HCT116 (cell line): ENCODE data around the gene COA8. TPM values are rescaled to one million over a fixed set of nuclear protein-coding genes. Genes with fewer than 3 reads are reported as not detected.

ENCODE experiments used
- ATAC-seq: fragments of 200-7000 bp; cut with Tn5 transposase; 2 replicates; pipeline ENCODE4 v1.9.1; 2020; ENCODE audit warnings: mild to moderate bottlenecking, moderate library complexity
- BruUV-seq: library from RNA; stranded (reverse); fragments of 400-500 nt; replicated peaks from 2 replicates; lab custom pipeline; 2021; lab: Mats Ljungman, UMichigan
- CTCF ChIA-PET: fragments of 300-600 bp; sonication (Branson Sonifier 250); formaldehyde crosslinking; loops from one replicate; lab custom pipeline; 2021; ENCODE audit warnings: antibody characterized with exemption; lab: Charles Lee
- POLR2A ChIA-PET: fragments of 300-600, 350-600 bp; sonication (Branson Sonifier 250); formaldehyde crosslinking; loops from one replicate; lab custom pipeline; 2021; ENCODE audit warnings: antibody characterized with exemption; lab: Charles Lee
- RAD21 ChIA-PET, 2 experiments: fragments of 300-600 bp; sonication (Branson Sonifier 250); formaldehyde crosslinking; loops; one replicate each; lab custom pipeline; 2023; ENCODE audit warnings: low total read pairs in 2 of 2; ENCODE audit not compliant: uncharacterized antibody in 2 of 2, unreplicated experiment in 2 of 2, low non-redundant PET in 1 of 2; lab: Charles Lee
- DNase-seq: peaks from one replicate; pipeline ENCODE4 v3.0.0-alpha.2; 2010; ENCODE audit warnings: low read depth, low spot score
- H2AFZ ChIP-seq: fragments of 200-600 bp; shearing (Covaris generic), sonication (generic); 2 replicates; pipeline ENCODE4 v1.6.1; 2017; ENCODE audit warnings: low read depth, mixed run types, mixed read lengths, antibody characterized with exemption, low read length; ENCODE audit not compliant: poor library complexity, severe bottlenecking
- H3K27ac ChIP-seq: 2 replicates; pipeline ENCODE4 v1.5.1; 2012; ENCODE audit warnings: low read depth, low read length
- H3K27me3 ChIP-seq: fragments of 200-600 bp; sonication (generic); 2 replicates; pipeline ENCODE4 v1.6.1; 2016; ENCODE audit warnings: mixed run types, low read length, mixed read lengths; ENCODE audit not compliant: insufficient read depth
- H3K36me3 ChIP-seq, 2 experiments: fragments of 200-500 bp in 1 of 2; fragments of 200-600 bp in 1 of 2; sonication (Bioruptor generic) in 1 of 2; sonication (generic) in 1 of 2; 2 replicates each; pipeline versions ENCODE4 v1.5.1 to v1.6.1; 2014 to 2016; ENCODE audit warnings: low read length in 2 of 2, inconsistent platforms in 1 of 2, mixed read lengths in 1 of 2, mixed run types in 1 of 2; ENCODE audit not compliant: insufficient read depth in 2 of 2, control insufficient read depth in 1 of 2
- H3K4me1 ChIP-seq, 2 experiments: fragments of 200-600 bp in 1 of 2; sonication (generic) in 1 of 2; 2 replicates each; pipeline versions ENCODE4 v1.5.1 to v1.6.1; 2012 to 2017; ENCODE audit warnings: low read length in 2 of 2, inconsistent platforms in 1 of 2, mild to moderate bottlenecking in 1 of 2, mixed read lengths in 1 of 2, mixed run types in 1 of 2, moderate library complexity in 1 of 2; ENCODE audit not compliant: insufficient read depth in 2 of 2, control insufficient read depth in 1 of 2
- H3K4me2 ChIP-seq: fragments of 200-600 bp; sonication (generic); 2 replicates; pipeline ENCODE4 v1.6.1; 2017; ENCODE audit warnings: mixed run types, low read length, mixed read lengths
- H3K4me3 ChIP-seq, 2 experiments: fragments of 200-600 bp in 1 of 2; sonication (generic) in 1 of 2; replicated peaks in 1 of 2; 2 replicates each; pipeline ENCODE4 v1.5.1; 2011 to 2016; ENCODE audit warnings: low read length in 2 of 2, control low read depth in 1 of 2, low read depth in 1 of 2, mild to moderate bottlenecking in 1 of 2, mixed read lengths in 1 of 2, mixed run types in 1 of 2
- H3K79me2 ChIP-seq: fragments of 200-600 bp; sonication (generic); 2 replicates; pipeline ENCODE4 v1.6.1; 2017; ENCODE audit warnings: mild to moderate bottlenecking, mixed run types, low read length, moderate library complexity, mixed read lengths; ENCODE audit not compliant: insufficient read depth
- H3K9ac ChIP-seq: fragments of 200-600 bp; sonication (generic); 2 replicates; pipeline ENCODE4 v1.6.1; 2016; ENCODE audit warnings: low read length, mixed read lengths
- H3K9me2 ChIP-seq: fragments of 200-600 bp; sonication (generic), shearing (Covaris generic); 2 replicates; pipeline ENCODE4 v1.6.1; 2017; ENCODE audit warnings: mixed run types, mild to moderate bottlenecking, moderate library complexity; ENCODE audit not compliant: insufficient read depth
- H3K9me3 ChIP-seq, 2 experiments: fragments of 200-500 bp in 1 of 2; fragments of 200-600 bp in 1 of 2; sonication (Bioruptor generic) in 1 of 2; sonication (generic) in 1 of 2; 2 replicates each; pipeline ENCODE4 v1.6.1; 2014 to 2017; ENCODE audit warnings: low read length in 2 of 2, mixed read lengths in 2 of 2, inconsistent platforms in 1 of 2, low read depth in 1 of 2, mild to moderate bottlenecking in 1 of 2, mixed run types in 1 of 2, moderate library complexity in 1 of 2; ENCODE audit not compliant: control insufficient read depth in 1 of 2, insufficient read depth in 1 of 2
- H4K20me1 ChIP-seq: fragments of 200-600 bp; sonication (generic), shearing (Covaris generic); 2 replicates; pipeline ENCODE4 v1.6.1; 2017; ENCODE audit warnings: mixed run types, mild to moderate bottlenecking, moderate library complexity; ENCODE audit not compliant: insufficient read depth
- CBX3 ChIP-seq: IDR thresholded peaks from 2 replicates; pipeline ENCODE4 v1.6.1; 2012; ENCODE audit warnings: low read depth
- CEBPB ChIP-seq: IDR thresholded peaks from 2 replicates; pipeline ENCODE4 v1.6.1; 2012; ENCODE audit warnings: low read depth
- CTCF ChIP-seq, 3 experiments: fragments of 200-600 bp in 1 of 3; sonication (generic) in 1 of 3; IDR thresholded peaks in 2 of 3; conservative IDR thresholded peaks in 1 of 3; 2 replicates each; pipeline ENCODE4 v1.5.1; 2012 to 2017; ENCODE audit warnings: low read depth in 2 of 3, low read length in 2 of 3, antibody characterized with exemption in 1 of 3, borderline replicate concordance in 1 of 3, control low read depth in 1 of 3, mild to moderate bottlenecking in 1 of 3, mixed read lengths in 1 of 3, mixed run types in 1 of 3, moderate library complexity in 1 of 3; ENCODE audit not compliant: insufficient read depth in 1 of 3
- EGR1 ChIP-seq: IDR thresholded peaks from 2 replicates; pipeline ENCODE4 v1.6.1; 2012; ENCODE audit warnings: low read depth
- ELF1 ChIP-seq: IDR thresholded peaks from 2 replicates; pipeline ENCODE4 v1.6.1; 2012; ENCODE audit warnings: low read depth, borderline replicate concordance
- EZH2 ChIP-seq: fragments of 200-600 bp; sonication (generic); IDR thresholded peaks from 2 replicates; pipeline ENCODE4 v1.6.1; 2017; ENCODE audit warnings: antibody characterized with exemption, mixed run types
- EZH2phosphoT487 ChIP-seq: fragments of 200-600 bp; IDR thresholded peaks from 2 replicates; pipeline ENCODE4 v1.6.1; 2018; ENCODE audit warnings: antibody characterized with exemption, borderline replicate concordance
- FOSL1 ChIP-seq: IDR thresholded peaks from 2 replicates; pipeline ENCODE4 v1.6.1; 2012; ENCODE audit warnings: low read depth
- JUND ChIP-seq: IDR thresholded peaks from 2 replicates; pipeline ENCODE4 v1.6.1; 2012
- MAX ChIP-seq: IDR thresholded peaks from 2 replicates; pipeline ENCODE4 v1.6.1; 2012
- POLR2A ChIP-seq: IDR thresholded peaks from 2 replicates; pipeline ENCODE4 v1.7.0; 2011; ENCODE audit warnings: borderline replicate concordance; ENCODE audit not compliant: insufficient read depth, insufficient read length; ENCODE audit errors: extremely low read depth
- POLR2AphosphoS5 ChIP-seq: IDR thresholded peaks from 2 replicates; pipeline ENCODE4 v1.6.1; 2011; ENCODE audit warnings: mild to moderate bottlenecking, low read depth, low read length, moderate library complexity
- SRF ChIP-seq: IDR thresholded peaks from 2 replicates; pipeline ENCODE4 v1.6.1; 2012; ENCODE audit warnings: low read depth
- YY1 ChIP-seq: IDR thresholded peaks from 2 replicates; pipeline ENCODE4 v1.6.1; 2011; ENCODE audit warnings: low read length, low read depth, moderate library complexity, mild to moderate bottlenecking; ENCODE audit not compliant: insufficient replicate concordance; ENCODE audit errors: extremely low read depth
- ZFX ChIP-seq: fragments of 450-650 bp; IDR thresholded peaks from 2 replicates; pipeline ENCODE4 v1.6.1; 2017
- intact Hi-C: fragments of 100-400 bp; cut with micrococcal nuclease; formaldehyde crosslinking; loops from 2 replicates; pipeline ENCODE4 v1.10.0; 2022
- total RNA-seq: library from RNA; stranded (reverse); gene quantifications from one replicate; pipeline ENCODE4 v1.2.1, GENCODE V29; 2021; ENCODE audit not compliant: unreplicated experiment
- TF ChIP-seq, protein P1 (sequence below): IDR thresholded peaks from 2 replicates; pipeline ENCODE4 v1.6.1; 2012
- TF ChIP-seq, protein P2 (sequence below): IDR thresholded peaks from 2 replicates; pipeline ENCODE4 v1.6.1; 2011; ENCODE audit warnings: mild to moderate bottlenecking, low read length, moderate library complexity; ENCODE audit not compliant: insufficient replicate concordance; ENCODE audit errors: extremely low read depth

Gene COA8
- total RNA-seq, 1 experiment from 2014 or later = 29.4 TPM

GRCh38 chr14:103543721-103544387 is 18.9 kb upstream of the COA8 start:
- intact Hi-C loops = no loop called here
- RAD21 ChIA-PET = no interaction called here
- POLR2A ChIA-PET = no interaction called here
- Histone ChIP-seq H4K20me1 (no peaks in the 10 kb centered on the region), H2AFZ (no peak overlapping the region), H3K9me2 (no peaks in the 10 kb centered on the region), H3K4me1 (peaks cover 34 to 47% of the 10 kb centered on the region in 2 experiments), H3K4me2 (no peak overlapping the region), H3K9me3 (no peaks in the 10 kb centered on the region), H3K27me3 (no peaks in the 10 kb centered on the region), H3K4me3 (no peak overlapping the region), H3K27ac (no peak overlapping the region), H3K79me2 (no peaks in the 10 kb centered on the region), H3K9ac (no peak overlapping the region), H3K36me3 (no peaks in the 10 kb centered on the region)
- DNase-seq = no peak
- no TSS peak for BruUV-seq
- no peak for TF ChIP-seq CTCF (IDR thresholded peaks at IDR 0.05 in 2 of 3, conservative IDR thresholded peaks at IDR 0.05 in 1 of 3; ENCODE audit: borderline replicate concordance in 1 of 3, insufficient read depth in 1 of 3, low read depth in 2 of 3, low read length in 2 of 3)
- no peak for TF ChIP-seq EZH2phosphoT487
- TF ChIP-seq POLR2AphosphoS5 = no peak
- no peak for TF ChIP-seq EGR1
- TF ChIP-seq, protein P1, sequence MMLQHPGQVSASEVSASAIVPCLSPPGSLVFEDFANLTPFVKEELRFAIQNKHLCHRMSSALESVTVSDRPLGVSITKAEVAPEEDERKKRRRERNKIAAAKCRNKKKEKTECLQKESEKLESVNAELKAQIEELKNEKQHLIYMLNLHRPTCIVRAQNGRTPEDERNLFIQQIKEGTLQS = no peak
- no peak for TF ChIP-seq ELF1
- TF ChIP-seq, protein P2, sequence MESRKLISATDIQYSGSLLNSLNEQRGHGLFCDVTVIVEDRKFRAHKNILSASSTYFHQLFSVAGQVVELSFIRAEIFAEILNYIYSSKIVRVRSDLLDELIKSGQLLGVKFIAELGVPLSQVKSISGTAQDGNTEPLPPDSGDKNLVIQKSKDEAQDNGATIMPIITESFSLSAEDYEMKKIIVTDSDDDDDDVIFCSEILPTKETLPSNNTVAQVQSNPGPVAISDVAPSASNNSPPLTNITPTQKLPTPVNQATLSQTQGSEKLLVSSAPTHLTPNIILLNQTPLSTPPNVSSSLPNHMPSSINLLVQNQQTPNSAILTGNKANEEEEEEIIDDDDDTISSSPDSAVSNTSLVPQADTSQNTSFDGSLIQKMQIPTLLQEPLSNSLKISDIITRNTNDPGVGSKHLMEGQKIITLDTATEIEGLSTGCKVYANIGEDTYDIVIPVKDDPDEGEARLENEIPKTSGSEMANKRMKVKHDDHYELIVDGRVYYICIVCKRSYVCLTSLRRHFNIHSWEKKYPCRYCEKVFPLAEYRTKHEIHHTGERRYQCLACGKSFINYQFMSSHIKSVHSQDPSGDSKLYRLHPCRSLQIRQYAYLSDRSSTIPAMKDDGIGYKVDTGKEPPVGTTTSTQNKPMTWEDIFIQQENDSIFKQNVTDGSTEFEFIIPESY = no peak
- TF ChIP-seq EZH2 = no peak
- TF ChIP-seq YY1 = no peak
- TF ChIP-seq ZFX = no peak
- TF ChIP-seq JUND = no peak
- TF ChIP-seq MAX = no peak
- TF ChIP-seq SRF = no peak
- TF ChIP-seq CBX3 = no peak
- TF ChIP-seq CEBPB = no peak
- no peak for TF ChIP-seq POLR2A
- TF ChIP-seq FOSL1 = no peak
- CTCF ChIA-PET = no interaction called here
- ATAC-seq = no peak
